Measurements from ENCODE around the gene KIZ. TPM values are rescaled to one million over a fixed set of nuclear protein-coding genes. Genes with fewer than 3 reads are reported as not detected.

Gene KIZ
- total and polyA plus RNA-seq, 2 experiments from 2014 or later, result 58.3 to 63.6 TPM

DNA sequence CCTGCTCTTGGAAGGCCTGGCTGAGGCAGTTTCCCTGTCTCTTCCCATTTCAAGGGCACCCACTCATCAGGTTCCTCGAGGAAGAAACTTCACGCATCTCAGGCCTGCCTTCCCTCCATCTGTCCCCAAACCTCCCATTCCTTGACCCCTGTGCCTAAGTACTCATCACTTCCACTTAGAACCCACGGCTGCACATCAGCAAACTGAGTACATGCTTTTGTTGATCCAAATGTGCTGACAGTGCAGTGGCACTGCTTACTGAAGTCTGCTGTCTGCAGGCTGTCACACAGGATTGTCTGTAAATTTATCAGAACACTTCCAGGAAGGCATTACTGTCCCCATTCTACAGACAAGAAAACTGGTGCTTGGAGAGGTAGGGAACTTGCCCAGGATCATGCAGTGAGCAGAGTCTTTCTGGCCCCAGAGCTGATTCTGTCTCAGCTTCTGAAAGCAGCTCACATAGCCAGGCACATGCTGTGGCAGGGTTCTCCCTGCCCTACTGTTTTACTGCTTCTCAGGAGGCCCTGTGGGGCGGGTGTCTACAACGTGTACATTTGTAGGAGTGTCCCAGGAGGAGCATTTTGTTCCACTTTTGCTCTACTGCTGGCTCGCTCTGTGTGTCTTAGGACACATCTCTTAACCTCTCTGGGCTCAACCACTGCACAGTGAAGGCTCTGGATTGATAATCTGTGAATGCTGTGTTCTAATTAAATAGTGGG, 113.1 kb downstream of the KIZ start (continued):
- no peak for TF ChIP-seq ZNF462 (CRISPR knock-in tag; IDR thresholded peaks at IDR 0.05)

GRCh38 chr20:21240394-21240793, 114.5 kb downstream of the KIZ start:
- H3K4me3 Mint-ChIP-seq, result no peak overlapping the region
- Histone ChIP-seq H3K27ac (ENCODE audit: low read depth) (no peak overlapping the region; the same call in 1 of the 2 replicates), H3K79me2 (replicated peaks; ENCODE audit: insufficient read depth) (no peaks in the 10 kb centered on the region), H3K4me1 (ENCODE audit: insufficient read depth) (peaks cover 13% of the 10 kb centered on the region), H3K9me2 (ENCODE audit: insufficient read depth) (no peaks in the 10 kb centered on the region), H3F3A (replicated peaks; ENCODE audit: low read depth) (peaks cover under 1% of the 10 kb centered on the region; the same call in 1 of the 2 replicates), H3K27me3 (ENCODE audit: insufficient read depth) (no peaks in the 10 kb centered on the region), H3K36me3 (ENCODE audit: insufficient read depth) (no peaks in the 10 kb centered on the region), H2AFZ (no peak overlapping the region), H3K4me3 (no peak overlapping the region), H3K4me2 (no peak overlapping the region), H4K20me1 (replicated peaks; ENCODE audit: insufficient read depth) (peaks cover 7% of the 10 kb centered on the region; the same call in 1 of the 2 replicates)
- DNase-seq (ENCODE audit: low spot score) (peak; percentile 61), ATAC-seq (peak; percentile 73)
- no peak overlapping the region for H3K27ac Mint-ChIP-seq
- no peak for TF ChIP-seq CREB1 (CRISPR knock-in tag; IDR thresholded peaks at IDR 0.05; ENCODE audit: low read depth)
- TF ChIP-seq CTCF (conservative IDR thresholded peaks at IDR 0.05; ENCODE audit: low read depth in 2 of 2), result peak; percentile 26 to 45
- peaks cover 25% of the 10 kb centered on the region for H3K4me1 Mint-ChIP-seq
- no peaks in the 10 kb centered on the region for H3K9me3 Mint-ChIP-seq
- peaks cover 7% of the 10 kb centered on the region for H3K27me3 Mint-ChIP-seq (ENCODE audit: insufficient read depth, low read depth, poor library complexity)
- peaks cover 10% of the 10 kb centered on the region; the same call in 2 of the 3 replicates for H3K36me3 Mint-ChIP-seq (ENCODE audit: low read depth)

All from GM23338 (cell line).